ENCODE data around the gene RNF157.

GRCh38 chr17:76236603-76237002, 3.7 kb downstream of the RNF157 start:
- TF ChIP-seq EZH2 (optimal IDR thresholded peaks at IDR 0.05; ENCODE audit: low read depth, low read length) = no peak
- no peak for TF ChIP-seq CTCF (IDR thresholded peaks at IDR 0.05; ENCODE audit: low read length)
- no peak for TF ChIP-seq EZH2phosphoT487 (IDR thresholded peaks at IDR 0.05; ENCODE audit: low read length)

Data from MM.1S (cell line).